GM18909 (cell line): ENCODE data around the gene SLC17A8.
A peak's percentile ranks its signal among the peaks of the same experiment; 100 is the strongest.

Experiments
- ATAC-seq: cut with Tn5 transposase; IDR thresholded peaks from one replicate; pipeline ENCODE4 v1.9.1; 2021; ENCODE audit warnings: mild to moderate bottlenecking; ENCODE audit not compliant: unreplicated experiment, poor library complexity

The SLC17A8 gene

DNA sequence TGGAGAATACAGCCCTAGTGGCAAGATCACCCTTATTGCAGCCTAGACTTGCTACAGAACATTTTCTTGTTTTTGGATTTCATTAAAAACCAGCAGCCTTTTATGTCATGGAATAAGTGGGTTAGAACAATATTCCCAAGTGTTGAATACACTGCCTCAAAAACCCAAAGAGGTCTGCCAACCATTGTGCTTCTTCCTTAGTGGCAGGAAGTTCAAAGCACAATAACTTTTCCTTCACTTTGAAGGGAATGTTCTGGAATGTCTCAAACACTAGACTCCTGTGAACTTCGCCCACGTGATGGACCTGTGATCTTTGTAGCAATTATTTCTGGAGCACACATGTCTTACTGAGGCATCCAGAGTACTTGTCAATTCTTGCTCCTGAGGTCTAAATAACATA lies 8.5 kb downstream of the SLC17A8 start:
- no peak for ATAC-seq

DNA sequence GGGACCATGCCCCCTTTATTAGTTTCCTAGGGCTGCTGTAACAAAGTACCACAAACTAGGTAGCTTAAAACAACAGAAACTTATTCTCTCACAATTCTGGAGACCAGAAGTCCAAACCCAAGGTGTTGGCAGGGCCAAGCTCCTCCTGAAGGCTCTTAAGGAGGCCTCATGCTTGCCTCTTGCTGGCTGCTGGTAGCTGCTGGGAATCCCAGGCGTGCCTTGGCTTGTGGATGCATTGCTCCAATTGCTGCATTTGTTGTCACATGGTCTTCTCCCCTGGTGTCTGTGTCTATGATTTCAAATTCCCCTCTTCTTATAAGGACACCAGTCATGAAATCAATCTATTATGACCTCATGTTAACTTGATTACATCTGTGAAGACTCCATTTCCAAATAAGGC lies 11.2 kb downstream of the SLC17A8 start:
- no peak for ATAC-seq

DNA sequence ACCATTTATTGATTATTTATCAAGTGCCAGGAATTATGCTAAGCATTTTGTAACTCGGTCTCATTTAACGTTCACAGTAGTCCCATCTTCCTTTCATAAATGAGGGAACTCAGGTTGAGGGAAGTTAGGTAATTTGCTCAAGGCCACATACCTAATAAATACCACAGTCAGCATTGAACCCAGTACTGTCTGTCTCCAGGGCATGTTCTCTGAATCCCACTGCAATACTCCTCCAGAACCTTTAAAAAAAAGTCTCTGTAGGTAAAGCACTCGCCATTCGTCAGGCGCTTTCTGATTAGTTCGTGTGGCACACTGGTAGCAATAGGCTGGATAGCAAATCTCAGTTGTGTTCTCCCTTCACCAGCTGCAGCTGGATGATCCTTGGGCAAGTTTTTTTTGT lies 14.3 kb downstream of the SLC17A8 start:
- no peak for ATAC-seq

DNA sequence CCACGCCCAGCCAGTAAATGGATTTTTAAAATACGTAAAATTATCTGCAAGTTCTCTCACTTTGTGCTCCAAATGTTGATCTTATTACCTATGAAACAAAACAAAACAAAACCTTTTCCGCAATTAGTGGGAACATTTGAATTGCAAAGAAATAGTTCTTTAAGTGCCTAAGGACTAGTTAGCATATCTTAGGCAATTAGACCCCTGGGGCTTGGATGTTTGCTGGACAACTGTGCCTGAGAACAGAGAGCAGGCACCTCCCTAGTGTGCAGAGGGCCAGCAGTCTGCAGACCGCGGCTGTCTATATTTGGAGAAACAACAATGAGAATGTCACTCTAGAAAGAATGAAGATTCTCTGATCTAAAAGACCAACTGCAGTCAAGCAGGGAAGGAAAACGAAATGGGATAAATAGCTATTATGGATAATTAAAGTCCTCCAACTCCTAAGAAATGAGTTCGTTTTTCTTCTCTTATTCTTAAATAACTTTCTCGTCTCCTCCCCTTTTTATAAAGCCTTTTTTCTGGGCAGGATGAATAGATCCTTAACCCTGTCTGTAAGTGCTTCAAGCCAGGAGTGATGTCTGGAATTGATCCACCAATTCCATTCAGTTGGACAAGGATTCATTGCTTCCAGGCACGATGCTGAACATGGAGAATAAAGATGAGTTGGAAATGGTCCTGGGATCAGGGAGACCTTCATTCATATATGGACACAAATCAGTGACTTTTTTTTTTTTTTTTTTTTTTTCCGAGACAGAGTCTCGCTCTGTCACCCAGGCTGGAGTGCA lies 16.2 kb downstream of the SLC17A8 start:
- ATAC-seq: no peak

DNA sequence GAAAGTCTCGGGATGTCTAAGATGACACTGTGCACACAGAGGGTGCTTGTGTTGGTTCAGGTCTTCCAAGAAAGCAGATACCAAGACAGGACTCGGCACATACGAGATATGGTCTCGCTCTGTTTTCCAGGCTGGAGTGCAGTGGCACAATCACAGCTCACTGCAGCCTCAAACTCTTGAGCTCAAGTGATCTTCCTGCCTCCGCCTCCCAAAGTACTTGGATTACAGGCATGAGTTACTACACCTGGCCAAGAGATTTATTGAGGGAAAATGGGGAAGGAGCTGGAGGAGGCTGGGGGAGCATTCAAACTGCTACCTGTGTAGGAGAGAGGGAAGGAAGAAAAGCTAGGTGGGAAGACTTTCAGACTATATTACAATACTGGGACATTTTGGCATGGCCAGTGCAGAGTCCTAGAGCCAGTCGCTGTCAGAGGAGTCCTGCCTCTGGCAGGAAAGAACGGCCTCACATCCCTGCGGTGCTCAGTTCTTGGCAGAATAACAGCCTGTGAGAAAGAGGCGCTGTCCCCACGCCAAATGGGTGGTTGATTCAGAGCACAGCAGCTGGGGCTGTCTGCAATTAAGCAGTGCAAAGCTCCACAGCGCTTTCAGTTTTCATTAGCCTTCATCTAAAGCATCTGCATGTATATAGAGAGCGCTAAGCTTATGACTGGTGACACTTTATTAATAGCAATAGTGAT lies 18.3 kb downstream of the SLC17A8 start:
- ATAC-seq: no peak

DNA sequence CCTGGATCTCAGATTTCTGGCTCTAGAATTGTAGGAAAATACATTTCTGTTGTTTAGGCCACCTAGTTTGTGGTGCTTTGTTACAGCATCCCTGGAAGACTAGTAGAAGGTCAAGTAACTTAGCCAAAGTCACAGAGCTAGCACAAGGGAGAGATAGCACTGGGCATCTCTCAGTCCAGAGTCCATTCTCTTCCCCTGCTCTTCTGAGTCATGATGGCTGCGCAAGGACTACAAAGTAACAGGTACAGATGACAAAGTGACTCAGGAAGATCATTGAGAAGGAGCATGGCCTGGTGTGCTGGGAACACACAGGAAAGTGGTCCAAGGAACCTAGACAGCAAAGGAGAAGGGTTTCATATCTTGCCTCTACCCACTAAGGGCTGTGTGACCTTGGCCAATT lies 19.3 kb downstream of the SLC17A8 start:
- ATAC-seq: no peak

DNA sequence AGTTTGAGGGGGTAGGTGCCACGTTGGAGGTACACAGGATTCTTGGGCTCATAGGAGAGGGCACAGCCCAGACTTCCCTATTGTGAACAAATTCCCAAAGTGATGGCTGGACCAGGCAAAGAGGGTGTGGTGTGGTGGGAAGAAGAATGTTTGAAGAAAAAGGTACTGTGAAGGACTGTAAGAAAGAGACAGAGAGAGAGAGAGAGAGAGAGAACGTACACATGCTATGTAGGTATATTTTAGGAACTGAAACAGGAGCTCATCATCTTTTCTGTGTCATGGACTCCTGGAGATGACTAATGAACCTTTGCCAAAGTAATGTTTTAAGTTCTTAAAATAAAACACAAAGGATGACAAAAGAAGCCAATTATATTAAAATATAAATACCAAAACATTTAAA lies 24.5 kb downstream of the SLC17A8 start:
- no peak for ATAC-seq

DNA sequence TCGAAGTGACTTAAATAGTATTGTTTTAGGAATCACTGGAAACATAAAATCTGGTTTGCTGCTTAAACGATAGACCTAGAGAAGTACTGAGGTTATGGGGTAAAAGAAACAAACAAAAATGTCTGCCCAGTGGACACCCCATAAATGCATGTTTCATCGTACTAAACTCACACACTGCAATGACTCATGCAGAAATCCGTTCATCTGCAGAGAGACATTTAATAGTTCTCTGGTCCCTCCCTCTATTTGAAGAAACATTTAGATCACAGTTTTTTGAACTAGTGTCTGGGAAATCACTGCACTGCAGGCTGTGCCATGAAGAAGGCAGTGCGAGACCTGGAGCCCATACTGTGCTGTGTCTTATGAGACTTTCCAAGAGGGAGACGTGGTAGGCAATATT lies 25.5 kb downstream of the SLC17A8 start:
- ATAC-seq: no peak

DNA sequence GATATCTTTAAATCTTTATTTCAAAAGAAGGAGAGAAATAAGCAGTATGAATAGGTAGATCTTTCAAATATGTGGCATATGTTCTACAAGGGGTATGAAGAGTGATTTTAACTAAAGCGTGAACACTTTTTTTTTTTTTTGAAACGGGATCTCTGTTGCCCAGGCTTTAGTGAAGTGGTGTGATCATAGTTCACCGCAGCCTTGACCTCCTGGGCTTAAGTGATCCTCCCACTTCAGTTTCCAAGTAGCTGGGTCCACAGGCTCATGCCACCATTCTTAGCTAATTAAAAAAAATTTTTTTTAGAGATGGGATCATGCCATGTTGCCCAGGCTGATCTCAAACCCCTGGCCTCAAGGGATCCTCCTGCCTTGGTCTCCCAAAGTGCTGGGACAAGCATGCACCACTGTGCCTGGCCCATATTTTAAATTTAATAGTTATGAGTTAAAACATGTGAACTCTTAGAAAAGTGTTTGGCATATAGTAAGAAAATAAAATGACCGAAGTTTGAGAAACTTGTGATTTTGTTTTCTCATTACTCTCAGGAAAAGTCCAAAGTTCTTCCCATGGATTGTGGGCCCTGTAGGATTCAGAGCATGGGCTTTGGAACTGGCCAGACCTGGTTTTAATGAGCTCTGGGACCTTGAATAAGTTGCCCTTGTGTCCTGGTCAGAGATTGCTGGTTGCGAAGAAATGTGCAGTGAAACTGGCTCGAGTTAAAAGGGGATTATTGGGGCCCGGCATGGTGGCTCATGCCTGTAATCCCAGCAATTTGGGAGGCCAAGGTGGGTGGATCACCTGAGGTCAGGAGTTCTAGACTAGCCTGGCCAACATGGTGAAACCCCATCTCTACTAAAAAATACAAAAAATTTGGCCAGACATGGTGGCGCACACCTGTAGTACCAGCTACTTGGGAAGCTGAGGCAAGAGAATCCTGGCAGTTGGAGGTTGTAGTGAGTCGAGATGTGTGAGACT lies 27.0 kb downstream of the SLC17A8 start:
- no peak for ATAC-seq

DNA sequence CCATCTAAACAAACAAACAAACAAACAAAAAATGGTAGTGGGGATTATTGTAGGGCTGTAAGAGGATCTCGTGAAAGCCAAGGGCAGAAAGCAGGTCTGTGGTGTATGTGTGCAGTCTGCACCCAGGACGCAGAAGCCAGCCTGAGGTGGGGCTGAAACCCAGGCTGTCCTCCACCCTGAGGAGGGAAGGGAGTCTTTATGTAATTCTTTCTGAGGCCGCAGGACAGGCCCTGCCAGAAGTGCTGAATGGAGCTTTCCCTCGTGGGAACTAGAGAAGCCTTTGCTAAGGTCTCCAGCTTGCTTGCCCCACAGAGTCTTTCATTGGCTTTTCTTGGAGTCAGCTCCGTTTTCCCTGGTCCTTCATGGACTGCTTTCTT lies 27.7 kb downstream of the SLC17A8 start:
- no peak for ATAC-seq

DNA sequence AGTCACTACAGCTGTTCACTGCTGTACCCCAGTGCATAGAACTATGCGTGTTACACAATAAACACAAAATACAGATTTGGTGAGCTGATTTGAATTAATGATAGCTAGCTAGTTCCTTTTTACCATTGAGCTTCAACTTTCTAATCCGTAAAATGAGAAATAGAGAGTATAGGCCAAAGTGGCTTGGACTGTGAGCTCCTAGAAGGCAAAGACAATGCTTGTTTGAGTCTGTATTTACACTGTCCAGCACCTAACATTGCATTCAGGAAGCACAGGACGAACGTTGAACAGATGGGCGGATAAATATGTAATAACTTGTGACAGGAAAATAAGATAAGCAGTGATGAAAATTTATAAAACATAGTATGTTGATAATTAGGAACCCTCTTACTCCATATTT lies 31.5 kb downstream of the SLC17A8 start:
- ATAC-seq: no peak

DNA sequence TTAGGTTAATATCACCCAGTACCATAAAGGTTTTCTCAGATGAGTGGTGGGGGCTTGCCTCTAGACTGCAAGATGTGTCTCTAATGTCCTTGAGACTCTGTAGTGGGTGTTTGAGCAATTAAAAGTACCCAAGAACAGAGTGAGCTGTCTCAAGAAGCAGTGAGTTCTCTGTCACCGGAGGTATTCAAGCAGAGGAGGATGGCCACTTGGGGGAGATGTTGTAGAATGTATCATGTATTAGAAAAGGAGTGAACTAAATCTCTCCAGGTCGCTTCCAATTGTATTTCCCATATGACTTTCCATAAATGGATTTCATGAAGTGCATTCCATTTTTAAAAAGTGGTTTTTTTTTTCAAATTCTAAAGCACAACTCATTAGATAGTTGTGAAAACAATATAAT lies 35.0 kb downstream of the SLC17A8 start:
- ATAC-seq: no peak

DNA sequence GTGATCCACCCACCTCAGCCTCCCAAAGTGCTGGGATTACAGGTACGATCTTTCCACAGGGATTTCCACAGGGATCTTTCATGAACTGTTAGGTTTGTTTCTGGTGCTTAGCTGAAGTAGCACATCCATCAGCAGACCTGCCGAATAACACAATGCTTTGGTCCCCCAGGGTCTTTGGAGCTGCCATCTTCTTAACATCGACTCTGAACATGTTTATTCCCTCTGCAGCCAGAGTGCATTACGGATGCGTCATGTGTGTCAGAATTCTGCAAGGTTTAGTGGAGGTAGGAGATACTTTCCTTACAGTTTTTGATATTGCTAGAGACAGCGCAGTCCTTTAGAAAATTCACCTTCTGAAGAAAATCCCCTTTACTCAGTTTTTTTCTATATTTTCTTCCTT lies 36.3 kb downstream of the SLC17A8 start:
- no peak for ATAC-seq

DNA sequence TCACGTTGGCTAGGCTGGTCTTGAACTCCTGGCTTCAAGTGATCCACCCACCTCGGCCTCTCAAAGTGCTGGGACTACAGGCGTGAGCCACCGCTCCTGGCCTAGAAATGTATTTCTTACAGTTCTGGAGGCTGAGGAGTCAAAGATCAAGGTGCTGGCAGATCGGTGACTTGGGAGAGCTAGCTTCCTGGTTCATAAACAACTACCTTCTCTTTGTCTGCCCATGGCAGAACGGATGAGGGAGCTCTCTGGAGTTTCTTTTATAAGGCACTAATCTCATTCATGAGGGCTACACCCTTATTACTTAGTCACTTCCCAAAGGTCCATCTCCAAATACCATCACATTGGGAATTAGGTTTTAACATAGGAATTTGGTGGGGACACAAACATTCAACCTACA lies 38.9 kb downstream of the SLC17A8 start:
- no peak for ATAC-seq

DNA sequence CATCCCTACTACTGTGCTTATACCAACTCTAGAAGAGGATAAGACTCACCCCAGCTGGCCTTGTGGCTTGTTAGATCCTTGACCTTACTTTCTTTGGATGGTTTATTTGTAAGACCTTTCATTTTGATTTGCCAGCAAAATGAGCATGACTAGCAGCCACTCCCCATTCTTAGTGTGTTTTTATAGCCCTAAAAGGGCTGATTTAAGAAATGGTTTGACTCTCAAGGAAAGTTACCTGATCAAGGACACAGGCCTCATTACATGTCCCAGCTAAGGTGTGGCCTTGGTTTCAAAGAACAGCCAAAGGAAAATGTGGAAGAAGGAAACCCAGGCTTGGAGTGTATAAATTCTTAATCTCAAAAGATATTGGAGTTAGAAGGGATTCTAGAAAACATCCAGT lies 41.4 kb downstream of the SLC17A8 start:
- ATAC-seq: no peak

DNA sequence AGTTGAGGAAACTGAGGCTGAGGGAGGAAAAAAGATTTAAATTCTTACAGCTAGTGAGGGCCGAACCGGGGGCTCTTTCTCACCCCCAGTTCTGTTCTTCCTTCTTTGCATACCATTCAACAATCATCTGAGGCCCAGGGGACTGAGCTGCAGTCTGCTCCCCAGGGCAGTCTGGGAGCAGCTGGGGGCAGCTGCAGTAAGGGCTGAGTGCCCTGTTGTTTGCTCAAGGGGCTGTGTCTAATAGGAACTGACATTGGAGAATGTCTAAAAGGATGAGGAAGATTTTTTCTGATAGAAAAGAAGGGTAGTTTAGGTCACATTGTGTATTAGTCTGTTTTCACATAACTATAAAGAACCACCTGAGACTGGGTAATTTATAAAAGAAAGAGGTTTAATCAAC lies 42.2 kb downstream of the SLC17A8 start:
- no peak for ATAC-seq

DNA sequence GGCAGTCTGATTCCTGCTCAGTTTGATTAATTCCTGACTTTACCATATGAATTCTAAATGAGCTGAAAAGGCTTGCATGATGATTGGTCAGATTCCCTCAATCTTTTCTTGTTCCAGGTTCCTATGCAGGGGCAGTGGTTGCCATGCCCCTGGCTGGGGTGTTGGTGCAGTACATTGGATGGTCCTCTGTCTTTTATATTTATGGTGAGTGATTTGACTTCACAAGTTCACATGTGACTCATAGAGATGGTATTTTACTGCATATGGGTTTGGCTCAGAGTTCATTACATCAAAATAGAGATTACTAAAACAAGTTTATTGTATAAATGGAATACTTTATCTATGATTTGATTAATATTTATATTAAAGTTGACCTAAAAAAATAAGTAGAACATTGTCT lies 44.8 kb downstream of the SLC17A8 start:
- no peak for ATAC-seq

DNA sequence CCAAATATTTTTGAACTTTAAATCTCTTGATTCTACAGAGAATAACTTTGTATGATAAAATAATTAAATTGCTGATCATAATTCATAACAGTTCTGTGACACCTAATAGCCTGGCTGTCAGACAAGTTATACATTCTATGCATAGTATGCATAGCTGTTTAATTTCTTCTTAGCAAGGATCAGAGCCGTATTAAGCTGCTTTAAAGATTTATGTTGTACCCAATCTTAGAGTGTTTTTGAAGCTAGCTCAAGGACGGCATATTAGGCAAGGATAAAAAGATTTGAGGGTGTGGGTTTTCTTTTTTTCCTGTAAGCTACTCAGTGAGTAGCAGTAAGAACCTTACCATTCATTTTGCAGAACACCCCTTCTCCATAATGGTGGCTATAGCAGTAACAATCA lies 45.9 kb downstream of the SLC17A8 start:
- no peak for ATAC-seq

DNA sequence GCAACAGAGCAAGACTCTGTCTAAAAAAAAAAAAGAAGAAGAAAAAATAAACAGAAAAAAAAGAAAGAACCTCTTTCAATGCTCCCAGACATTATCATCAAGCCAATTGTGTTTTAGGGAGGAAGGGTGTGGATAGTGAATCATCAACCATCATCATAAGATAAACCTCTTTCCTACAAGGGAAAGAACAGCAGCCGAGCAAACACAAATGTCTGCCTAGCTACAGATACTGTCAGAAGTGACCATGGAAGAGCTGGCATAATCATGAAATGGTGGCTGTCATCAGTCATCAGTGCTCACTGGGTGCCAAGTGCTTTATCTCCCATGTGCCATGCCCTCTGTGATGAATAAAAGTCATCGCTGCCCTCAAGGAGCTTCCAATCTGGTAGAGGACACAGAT lies 46.6 kb downstream of the SLC17A8 start:
- no peak for ATAC-seq

DNA sequence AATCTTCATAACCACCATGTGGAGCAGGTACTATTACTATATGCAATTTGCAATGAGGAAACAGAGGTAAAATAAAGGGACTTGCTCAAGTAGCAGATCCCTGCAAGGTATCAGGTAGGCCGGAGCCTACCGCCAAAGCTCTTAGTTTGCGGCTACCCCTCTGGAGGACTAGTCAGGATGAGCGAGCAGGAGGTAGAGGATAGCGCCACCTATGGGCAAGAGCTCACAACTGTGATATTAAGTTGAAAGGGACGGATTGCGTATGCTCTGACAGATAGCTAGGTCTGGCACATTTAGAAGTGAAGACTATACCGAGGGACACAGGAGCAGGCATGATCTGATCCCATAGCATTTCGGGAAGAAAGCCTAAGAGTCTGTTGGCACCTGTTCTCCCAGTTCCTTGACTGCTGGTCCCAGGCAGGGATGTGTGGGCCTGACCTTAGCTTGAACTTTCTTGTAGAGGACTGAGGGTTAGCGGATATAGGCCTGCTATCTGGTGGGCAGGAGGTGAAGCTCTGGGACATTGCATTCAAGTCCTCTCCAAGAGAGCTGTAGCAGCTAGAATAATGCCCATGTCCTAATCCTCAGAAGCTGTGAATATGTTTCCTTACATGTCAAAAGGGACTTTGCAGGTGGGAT lies 48.0 kb downstream of the SLC17A8 start:
- peak; percentile 64 for ATAC-seq

DNA sequence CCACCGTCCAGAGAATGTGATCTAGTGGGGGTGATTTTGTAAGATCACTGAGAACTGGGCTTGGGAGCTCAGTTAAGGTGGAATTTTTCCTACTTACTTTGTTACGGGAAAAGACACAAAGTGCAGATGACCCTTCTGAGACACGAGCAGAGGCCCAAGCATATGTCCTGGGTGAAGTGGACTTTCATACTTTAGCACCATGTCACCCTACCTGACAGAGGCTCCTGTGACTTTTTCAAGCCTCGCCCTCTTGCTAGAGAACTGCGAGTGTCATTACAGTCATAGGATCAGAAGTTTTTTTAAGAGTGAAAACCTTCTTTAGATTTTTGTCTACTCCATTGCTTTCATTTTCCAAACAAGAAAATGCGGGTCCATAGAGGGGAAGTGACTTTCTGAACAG lies 56.1 kb downstream of the SLC17A8 start:
- ATAC-seq: no peak
